HG02938 (cell line): ENCODE measurements around the gene GRM1.

Experiments used
- ATAC-seq: cut with Tn5 transposase; IDR thresholded peaks from one replicate; pipeline ENCODE4 v1.9.1; 2021; ENCODE audit warnings: mild to moderate bottlenecking, moderate library complexity; ENCODE audit not compliant: unreplicated experiment

The GRM1 gene

DNA sequence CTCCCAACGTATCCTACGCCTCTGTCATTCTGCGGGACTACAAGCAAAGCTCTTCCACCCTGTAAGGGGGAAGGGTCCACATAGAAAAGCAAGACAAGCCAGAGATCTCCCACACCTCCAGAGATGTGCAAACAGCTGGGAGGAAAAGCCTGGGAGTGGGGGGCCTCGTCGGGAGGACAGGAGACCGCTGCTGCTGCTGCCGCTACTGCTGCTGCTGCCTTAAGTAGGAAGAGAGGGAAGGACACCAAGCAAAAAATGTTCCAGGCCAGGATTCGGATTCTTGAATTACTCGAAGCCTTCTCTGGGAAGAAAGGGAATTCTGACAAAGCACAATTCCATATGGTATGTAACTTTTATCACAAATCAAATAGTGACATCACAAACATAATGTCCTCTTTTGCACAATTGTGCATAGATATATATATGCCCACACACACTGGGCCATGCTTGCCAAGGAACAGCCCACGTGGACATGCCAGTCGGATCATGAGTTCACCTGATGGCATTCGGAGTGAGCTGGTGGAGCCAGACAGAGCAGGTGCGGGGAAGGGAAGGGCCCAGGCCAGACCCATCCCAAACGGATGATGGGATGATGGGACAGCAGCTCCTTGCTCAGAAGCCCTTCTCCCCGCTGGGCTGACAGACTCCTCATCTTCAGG is 406.0 kb downstream of the GRM1 start:
- no peak for ATAC-seq

DNA sequence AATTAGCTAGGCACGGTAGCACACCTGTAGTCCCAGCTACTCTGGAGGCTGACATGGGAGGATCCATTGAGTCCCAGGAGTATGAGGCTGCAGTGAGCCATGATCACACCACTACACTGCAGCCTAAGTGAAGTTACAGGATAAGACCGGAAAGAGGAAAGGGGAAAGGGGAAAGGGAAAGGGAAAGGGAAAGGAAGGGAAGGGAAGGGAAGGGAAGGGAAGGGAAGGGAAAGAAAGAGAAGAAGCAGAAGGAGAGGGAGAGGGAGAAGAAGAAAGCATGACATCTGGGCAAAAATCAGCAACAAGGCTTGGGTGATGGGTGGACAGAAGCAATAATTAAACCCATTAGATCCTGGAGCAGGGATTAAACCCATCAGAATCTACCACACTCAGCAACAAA is 413.0 kb downstream of the GRM1 start:
- ATAC-seq: no peak

DNA sequence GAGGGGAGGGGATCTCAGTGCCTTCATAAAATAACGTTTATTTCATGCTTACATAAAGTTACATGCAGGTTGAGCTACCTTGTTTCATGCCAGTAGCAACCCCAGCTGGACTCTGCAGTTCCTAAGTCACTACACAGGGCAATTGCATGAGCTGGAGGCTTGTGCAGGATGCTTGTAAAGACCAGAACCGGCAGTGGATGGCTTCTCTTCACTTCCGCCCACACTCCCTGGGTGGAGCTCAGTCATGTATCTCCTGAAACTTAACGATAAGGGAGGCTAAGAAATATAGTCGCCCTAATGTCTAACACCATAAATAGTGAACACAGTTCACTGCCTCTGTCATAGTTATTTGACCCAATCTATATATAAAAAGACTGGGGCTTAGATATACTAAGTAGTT is 415.3 kb downstream of the GRM1 start:
- no peak for ATAC-seq

DNA sequence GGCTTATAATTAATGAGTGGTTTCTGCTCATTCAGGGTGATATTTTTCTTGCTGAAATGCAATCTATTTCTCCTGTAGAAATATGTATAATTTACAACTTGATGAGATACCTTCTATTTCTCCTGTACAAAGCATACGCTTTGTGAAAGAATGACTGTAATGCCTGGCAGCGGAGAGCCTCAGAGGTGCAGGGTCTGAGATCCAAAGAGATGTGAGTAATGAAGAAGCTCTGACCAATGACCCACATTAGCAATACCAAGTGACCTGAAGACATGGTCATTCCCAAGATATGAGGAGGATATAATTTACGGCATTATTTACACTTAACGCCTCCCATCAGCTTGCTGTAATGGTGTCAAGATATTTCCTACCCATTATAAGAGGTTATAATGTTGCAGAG is 416.4 kb downstream of the GRM1 start:
- ATAC-seq: no peak

DNA sequence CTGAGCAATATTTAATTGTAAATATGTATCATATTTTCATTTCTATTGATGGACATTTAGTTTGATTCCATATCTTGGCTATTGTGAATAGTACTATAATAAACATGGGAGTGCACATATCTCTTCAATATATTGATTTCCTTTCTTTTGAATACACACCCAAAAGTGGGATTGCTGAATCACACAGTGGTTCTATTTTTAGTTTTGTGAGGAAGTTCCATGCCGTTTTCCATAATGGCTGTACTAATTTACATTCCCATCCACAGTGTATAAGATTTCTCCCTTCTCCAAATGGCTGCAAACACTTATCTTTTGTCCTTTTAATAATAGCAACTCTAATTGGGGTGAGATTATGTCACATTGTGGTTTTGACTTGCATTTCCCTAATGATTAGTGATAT is 428.0 kb downstream of the GRM1 start:
- ATAC-seq: no peak

DNA sequence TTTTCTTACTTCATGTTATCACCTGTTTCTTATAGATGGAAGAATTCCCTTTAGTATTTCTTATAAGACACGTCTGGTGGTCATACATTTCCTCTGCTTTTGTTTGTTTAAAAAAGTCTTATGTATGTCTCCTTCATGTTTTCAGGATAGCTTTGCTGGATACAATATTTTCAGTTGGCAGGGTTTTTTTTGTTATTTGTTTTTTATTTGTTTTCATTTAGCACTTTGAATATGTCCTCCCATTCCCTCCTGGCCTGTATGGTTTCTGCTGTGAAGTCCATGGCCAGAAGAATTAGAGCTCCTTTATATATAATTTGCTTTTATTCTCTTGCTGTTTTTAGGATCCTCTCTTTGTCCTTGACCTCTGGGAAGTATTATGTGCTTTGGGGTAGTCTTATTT is 432.1 kb downstream of the GRM1 start:
- no peak for ATAC-seq

DNA sequence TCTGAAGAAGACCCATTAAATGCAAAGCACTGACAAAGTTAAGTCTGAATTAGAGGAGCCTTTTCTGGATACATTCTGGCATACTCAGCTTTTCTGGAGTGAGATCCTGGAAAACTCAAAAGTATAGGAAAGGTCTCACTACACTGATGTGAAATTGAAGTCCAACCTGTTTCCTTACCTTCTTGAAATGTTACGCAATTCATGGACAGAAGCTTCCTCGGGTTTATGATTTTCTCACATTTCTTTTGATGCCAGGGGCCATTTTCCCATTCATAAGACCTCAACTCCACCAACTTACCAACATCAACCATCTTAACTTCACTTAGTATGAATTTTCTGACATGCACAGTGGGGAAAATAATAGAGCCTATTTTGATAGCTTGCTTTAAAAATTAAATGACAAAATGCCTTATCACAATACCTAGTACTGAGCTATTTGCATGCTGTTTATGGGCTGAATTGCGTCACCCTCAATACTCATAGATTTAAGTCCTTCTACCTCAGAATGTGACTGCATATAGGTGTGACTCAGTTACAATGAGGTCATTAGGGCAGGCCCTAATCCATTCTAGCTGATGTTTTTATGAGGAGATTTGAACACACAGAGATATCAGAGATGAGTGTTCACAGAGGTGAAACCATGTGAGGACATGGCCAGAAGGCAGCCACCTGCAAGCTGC is 441.4 kb downstream of the GRM1 start:
- ATAC-seq: no peak

DNA sequence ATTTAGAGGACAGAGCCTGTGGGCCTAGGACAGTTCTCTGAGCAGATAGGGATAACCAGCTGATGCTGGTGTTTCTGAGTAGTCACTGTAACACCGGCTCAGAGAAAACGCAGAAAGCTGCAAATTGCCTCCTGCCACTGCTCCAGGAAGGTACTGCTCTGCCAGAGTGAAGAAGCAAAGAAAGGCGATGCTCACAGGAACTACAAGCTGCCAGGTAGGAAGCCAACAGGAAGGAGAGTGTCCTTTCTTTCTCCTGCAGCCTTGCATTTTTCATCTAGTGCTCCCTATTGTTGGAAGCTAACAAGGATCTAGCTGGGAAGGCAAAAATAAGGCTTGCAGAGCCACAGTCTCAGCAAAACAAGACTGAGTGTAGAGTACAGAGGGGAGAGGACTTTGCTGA is 444.1 kb downstream of the GRM1 start:
- no peak for ATAC-seq

DNA sequence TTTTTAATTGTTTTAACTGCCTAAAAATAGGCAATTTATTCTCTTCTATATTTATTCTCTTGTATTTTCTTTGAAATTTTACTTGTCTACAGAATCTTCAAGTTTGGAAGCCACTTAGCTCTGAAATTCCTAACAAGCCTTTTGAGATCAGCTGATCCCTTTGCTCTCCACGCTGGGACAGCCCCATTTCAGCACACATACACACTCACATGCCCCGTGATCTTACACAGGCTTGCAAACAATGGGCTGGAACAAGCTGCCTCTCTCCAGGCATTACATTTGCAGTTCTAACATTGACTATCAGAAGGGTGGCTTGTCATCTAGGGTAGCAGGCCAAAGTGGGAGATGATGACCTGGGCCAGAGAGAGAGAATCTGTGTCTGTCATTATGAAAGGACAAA is 452.7 kb downstream of the GRM1 start:
- ATAC-seq: no peak

DNA sequence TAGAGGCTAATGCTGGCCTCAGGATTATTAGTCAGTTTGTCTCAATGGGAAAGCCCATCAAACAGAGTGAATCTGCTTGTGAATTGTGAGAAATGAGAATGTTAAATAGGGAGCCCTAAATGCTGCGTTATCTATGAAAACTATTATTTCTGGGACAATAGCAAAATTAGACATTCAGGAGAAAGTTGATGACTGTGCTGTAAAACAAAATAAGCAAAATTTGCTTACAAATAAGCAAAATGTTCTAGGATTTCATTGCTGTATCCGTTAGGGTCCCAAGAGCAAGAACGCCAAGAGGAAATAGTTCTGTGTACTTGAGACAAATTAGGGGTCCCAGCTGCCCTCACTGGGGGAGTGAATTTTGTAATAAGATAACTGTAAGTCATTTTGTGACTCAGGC is 455.5 kb downstream of the GRM1 start:
- ATAC-seq: no peak
